Measurements from ENCODE around the gene NAPEPLD.
"Not testable (repeated sequence)": the region's sequence is repeated elsewhere in the genome, so short reads cannot be mapped to it uniquely, and the experiment has no call there.

NAPEPLD gene

GRCh38 chr7:103101543-103101942, 47.4 kb downstream of the NAPEPLD start:
- DNase-seq: no peak

GRCh38 chr7:103100348-103100747, 48.6 kb downstream of the NAPEPLD start:
- no peak for DNase-seq

- DNase-seq: no peak
Measured at GRCh38 chr7:103097041-103097440, 51.9 kb downstream of the NAPEPLD start.

- not testable (repeated sequence) for DNase-seq
Measured at GRCh38 chr7:103095558-103095957, 53.3 kb downstream of the NAPEPLD start.

- DNase-seq: no peak
Measured at GRCh38 chr7:103094102-103094501, 54.8 kb downstream of the NAPEPLD start.

GRCh38 chr7:103093429-103093828, 55.5 kb downstream of the NAPEPLD start:
- no peak for DNase-seq

GRCh38 chr7:103092321-103092720, 56.6 kb downstream of the NAPEPLD start:
- DNase-seq: not testable (repeated sequence)

GRCh38 chr7:103083210-103083609, 65.7 kb downstream of the NAPEPLD start:
- DNase-seq: no peak

GRCh38 chr7:103082497-103082896, 66.4 kb downstream of the NAPEPLD start:
- no peak for DNase-seq

GRCh38 chr7:103080923-103081322, 68.0 kb downstream of the NAPEPLD start:
- DNase-seq: no peak

- no peak for DNase-seq
Measured at GRCh38 chr7:103079836-103080235, 69.1 kb downstream of the NAPEPLD start.

- DNase-seq: not testable (repeated sequence)
Measured at GRCh38 chr7:103078226-103078625, 70.7 kb downstream of the NAPEPLD start.

GRCh38 chr7:103077318-103077717, 71.6 kb downstream of the NAPEPLD start:
- no peak for DNase-seq

- DNase-seq: no peak
Measured at GRCh38 chr7:103076764-103077163, 72.1 kb downstream of the NAPEPLD start.

- DNase-seq: peak; percentile 6 to 7
Measured at GRCh38 chr7:103075337-103075918, 73.5 kb downstream of the NAPEPLD start.

GRCh38 chr7:103074519-103075336, 74.2 kb downstream of the NAPEPLD start, which contains the start of the genes ARMC10 and FBXL13:
TSS of gene ARMC10 (plus strand) at chr7:103075140. CDS start at chr7:103075273, 133 bp downstream.
TSS of gene FBXL13 (minus strand) at chr7:103074796.
- peak; percentile 81 to 87 for DNase-seq

- no peak for DNase-seq
Measured at GRCh38 chr7:103073989-103074518, 74.8 kb downstream of the NAPEPLD start.

- no peak for DNase-seq
Measured at GRCh38 chr7:103071000-103071399, 77.9 kb downstream of the NAPEPLD start.

GRCh38 chr7:103068414-103069403, 80.2 kb downstream of the NAPEPLD start:
- no peak for DNase-seq

GRCh38 chr7:103065667-103066066, 83.2 kb downstream of the NAPEPLD start:
- peak; percentile 26 to 33 for DNase-seq

- DNase-seq: no peak
Measured at GRCh38 chr7:103063895-103064294, 85.0 kb downstream of the NAPEPLD start.

GRCh38 chr7:103059471-103059870, 89.4 kb downstream of the NAPEPLD start:
- peak in 1 of 2 experiments; percentile 12 for DNase-seq

- no peak for DNase-seq
Measured at GRCh38 chr7:103058122-103058521, 90.8 kb downstream of the NAPEPLD start.
